DMS53 treated with DMSO at 0.1 percent for 48 hours (cell line): ENCODE results near the gene AHDC1.

Experiments
- DNase-seq: peaks from one replicate; lab custom pipeline; 2025; ENCODE audit not compliant: unreplicated experiment; lab: John Stamatoyannopoulos, UW

Gene AHDC1

DNA sequence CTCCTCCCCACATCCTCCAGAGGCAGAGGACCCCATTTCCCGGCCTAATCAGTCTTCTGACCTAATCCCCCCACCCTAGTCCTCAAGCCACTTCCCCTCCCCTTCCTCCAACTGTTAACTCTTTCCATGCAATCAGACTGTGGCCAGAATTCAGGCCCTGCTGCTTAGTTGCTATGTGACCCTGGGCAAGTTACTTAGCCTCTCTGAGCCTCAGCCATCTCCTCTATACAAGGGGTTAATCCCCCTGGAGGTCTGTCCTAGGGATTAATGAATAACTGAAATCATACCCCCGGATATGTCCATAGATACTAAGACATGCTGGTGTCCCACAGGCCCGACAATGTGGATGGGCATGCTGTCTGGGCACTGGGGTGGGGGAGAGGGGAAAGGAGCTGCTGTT, 18.3 kb downstream of the AHDC1 start:
- no peak for DNase-seq

DNA sequence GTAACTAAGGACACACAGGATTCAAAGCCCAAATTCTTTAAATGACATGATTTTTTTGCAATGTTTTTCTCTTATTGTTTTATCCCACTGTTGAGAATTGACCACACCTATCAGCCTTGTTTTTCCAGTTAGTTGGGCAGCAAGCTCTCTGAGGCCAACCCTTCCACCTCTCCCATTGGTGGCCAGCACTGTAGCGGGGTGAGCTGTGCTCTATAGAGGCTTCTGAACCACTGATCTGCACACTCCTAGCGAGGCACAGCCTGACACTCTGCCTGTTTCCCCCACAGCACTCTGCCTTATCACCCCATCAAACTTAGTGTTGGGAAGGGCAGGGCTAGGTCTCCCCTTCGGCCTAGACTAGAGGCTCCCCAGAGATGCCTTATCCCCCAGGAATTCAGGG, 19.5 kb downstream of the AHDC1 start:
- no peak for DNase-seq

DNA sequence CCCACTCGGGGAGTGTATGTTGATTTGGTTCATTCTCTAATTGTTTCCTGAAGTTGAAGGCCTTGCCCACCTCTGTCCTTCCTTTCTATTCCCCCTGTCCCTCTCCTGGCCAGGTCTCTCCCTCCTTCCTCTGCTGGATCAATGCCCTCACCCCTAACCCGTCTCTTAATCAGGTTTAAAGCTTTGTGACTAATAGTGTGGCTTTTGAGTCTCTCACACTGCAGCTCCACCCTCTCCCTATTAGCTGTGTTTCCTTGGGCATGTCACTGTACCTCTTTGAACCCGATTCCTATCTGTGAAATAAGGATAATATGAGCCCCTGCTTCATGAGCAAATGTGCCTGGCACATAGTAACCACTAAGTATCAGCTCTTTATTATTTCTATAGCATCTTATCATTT, 20.5 kb downstream of the AHDC1 start:
- no peak for DNase-seq

DNA sequence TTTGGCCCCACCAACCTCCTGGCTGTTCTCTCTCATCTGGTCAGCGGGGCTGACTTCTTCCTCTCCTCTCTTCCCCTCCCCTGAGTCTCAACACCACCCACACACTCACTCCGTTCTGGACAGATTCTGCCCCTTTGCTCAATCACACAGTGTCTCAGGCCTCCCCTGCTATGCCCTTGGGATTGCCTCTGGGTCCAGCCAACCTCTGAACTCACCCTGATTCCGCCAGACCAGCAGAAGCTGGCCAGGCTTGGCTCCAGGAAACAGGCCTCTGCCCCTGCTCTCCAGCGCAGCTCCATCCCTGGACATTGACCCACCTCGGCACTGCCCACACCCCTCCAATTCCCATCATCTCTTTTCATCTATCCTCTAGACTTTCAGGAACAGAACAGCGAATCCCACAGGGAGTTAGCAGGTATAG, 22.1 kb downstream of the AHDC1 start:
- no peak for DNase-seq

DNA sequence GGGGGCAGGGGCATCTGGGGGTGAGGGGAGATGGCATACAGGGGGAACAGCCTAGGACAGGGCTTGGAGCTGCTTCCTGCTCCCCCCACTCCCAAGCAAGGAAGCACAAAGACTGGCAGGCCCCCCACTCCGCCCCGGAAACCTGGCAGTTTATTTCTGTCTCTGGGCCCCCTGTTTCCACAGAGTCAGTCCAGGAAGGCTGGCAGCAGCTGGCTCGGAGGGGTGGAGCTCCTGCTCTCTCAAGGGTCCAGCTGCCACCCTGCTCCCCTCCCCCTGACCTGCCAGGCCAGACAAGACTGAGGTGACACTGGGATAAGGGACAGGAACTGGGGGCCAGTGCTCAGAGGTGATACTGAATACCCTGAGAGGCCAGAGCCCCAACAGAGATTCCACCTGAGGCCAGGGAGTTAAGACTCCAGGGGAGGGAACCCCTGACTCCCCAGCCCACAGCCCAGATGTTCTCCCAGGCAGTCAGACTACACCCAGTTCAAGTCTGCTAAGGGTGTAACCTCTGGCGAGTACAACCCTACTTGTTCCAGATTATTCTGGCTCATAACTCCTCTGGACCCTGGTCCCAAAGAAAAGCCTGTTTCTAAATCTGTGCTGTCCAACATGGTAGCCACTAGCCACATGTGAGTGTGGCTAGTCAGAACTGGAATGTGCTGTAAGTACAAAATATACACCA, 26.3 kb downstream of the AHDC1 start:
- DNase-seq, result no peak

DNA sequence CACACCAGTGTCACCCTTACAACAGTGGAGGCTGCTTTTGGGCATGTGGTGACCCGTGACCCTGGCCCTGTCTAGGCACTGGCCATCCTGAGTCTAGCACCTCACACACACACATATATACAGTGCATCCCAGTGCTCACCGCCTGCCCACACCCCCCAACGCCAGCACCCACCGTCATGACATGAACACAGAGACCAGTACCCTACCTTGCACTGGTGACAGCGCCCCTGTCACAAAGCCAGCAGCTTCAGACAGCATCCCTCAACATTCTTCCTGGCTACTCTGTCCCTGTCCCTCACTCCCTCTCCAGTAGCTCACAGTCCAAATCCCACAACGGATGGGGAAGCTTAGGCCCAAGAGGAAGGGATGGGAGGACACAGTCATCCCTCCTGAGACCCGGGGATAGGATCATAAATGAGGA, 27.1 kb downstream of the AHDC1 start:
- DNase-seq, result no peak

DNA sequence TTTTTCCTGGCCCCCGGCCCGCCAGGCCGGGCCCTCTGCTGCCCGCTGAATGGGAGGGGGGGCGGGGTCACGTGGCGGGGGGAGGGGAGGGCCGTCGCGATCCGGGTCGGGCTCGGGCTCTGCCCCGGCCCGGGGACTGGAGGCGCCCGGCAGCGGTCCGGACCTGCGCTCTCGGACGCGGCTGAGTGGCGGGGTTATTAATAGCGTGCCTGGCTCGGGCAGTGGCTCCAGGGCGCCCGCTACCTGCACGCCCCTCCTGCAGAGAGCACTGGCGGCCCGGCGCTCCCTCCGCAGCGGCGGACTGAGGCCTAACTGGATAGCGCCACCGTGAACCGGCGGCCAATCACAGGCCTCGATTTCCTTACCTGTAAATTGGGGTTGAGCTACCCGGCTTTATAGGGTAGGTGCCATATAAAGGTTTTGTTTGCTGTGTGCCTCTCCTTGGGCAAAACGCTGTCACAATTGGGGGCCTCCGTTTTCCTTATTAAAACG, 28.1 kb downstream of the AHDC1 start:
- peak; percentile 55 for DNase-seq

DNA sequence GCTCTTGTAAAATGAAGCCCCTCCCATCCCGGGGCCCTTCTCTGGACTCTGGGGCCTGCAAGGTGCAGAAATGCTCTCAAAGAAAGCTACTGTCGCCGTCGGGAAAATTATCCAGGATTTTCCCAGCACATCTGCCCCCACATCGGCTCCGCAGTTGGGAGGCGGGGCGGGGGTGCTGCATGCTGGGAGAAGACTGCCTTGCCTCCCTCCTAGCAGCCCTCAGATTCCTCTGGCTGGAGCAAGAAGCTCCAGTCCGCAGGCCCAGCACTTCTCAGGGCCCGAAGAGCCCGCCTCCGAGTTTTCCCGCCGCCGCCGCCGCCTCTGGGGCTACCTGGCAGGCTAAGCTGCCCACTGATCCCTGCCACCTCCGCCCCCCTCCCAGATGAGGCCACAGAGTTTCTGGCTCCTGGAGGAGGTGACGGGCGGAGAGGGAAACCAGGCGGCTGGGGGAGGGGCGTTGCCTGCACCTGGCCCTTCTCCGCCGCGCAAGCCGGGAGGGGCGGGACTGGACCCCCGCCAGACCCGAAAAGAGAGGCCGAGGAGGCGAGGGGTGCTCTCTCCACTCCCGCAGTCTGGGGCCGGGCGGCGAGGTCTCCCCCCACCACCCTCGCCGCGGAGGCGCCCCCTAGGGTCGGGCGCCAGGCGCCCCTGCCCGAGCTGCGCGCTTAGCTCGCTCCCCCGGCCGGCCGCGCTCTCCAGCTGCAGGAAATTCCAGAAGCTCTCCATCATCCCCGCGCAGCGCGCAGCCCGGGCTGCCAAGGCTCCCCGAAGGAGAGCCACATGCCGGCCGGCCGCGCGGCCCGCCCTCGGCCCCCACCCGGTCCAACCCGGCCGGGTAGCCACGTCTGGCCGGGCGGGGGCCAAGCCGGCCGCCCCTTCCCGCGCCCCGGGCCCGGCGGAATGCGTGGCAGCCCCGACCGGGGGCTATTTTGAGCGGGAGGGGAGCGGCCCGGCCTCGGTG, 28.8 kb downstream of the AHDC1 start:
- peak; percentile 64 for DNase-seq

DNA sequence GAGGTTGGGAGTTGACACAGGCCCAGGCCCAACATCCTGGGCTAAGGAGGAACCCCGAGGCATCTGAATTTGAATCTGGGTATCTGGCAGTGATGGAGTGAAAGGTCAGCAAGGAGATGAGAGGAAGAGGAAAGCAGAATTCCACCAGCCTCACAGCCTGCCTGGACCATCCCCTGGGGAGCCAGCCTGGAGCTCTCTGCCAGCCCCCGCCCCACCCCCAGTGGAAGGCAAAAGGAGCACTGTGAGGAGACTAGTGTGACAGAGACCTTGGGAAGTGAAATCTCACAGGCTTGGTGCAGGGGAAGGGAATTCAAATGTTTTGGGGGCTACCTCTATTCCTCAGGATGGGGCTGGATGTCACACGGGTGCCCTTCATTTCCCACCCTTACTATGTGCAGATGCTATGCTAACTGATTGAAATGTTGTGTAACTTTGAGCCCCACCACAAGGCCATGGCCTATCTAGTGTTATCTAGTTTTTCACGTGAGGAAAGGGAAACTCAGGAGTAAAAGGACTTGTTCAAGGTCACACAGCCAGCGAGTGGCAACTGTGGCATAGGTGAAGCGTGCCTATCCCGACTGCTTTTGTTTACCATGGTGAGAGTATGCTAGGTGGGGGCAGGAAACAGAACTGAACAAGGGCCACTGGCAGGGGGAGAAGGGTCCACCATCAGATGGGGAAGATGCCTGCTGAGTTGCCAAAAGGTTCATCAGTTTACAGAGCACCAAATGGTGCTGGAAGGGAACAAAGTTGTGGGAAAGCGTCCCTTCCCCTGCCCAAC, 29.8 kb downstream of the AHDC1 start:
- DNase-seq, result no peak

DNA sequence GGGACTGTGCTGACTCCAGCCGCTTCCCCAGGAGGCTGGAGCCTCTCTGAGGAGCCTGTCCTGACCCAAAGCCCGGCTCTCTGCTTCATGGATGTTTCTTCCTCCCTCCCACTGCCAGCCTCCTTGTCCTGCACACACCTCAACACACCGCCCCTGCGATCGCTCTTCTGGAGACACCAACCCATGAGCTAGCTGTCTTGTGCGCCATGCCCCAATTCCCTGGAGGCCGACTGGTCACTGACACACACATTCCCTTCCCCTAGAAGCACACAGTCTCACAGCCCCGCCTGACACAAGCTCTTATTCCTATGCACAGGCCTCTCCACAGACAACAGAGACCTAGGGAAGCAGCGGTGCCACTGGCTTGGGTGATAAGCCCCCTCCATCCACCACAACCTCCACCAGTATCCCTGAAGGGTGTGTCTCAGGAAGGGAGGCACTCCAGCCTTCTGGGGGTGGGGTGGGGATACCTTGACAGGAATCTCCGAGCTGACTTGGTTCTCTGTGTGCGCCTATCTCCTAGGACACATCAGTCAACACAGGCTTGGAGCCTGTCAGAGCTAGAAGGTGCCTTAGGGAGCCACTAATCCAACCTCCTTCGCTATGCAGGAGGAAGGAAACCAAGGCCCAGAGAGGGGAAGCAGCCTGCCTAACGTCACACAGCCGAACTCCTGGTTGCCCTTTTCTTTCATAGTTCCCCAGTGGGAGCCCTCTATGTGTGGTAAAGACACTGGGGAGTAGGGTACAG, 31.1 kb downstream of the AHDC1 start:
- DNase-seq, result no peak

DNA sequence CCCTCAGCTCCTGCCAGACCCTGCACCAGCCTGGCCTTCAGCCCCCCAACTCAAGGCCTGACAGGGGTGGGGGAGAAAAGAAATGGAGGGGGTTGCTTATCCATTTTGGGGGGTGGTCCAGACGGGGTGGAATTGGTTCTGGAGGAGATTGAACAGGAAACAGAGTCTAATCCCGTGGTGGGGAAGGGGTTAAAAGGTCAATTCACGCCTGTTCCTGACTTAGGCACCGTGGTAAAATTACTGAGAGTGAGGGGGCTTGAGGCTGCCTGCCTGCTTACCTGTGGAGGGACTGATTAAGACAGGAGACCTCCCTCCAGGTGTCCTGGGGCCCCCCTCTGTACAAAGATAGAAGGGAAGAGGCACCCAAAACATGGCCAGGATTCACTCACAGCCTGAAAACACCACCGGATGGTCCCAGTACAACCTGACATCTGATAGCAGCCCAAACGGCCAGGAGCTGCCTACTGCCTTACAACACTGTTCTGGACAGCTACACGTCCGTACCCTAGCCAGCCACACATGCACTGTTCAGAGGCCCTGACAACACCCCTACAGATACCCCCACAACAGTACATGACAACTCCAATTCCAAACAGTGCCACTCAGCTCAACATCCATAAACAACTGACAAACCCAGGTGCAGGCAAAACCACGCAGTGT, 31.8 kb downstream of the AHDC1 start:
- no peak for DNase-seq

DNA sequence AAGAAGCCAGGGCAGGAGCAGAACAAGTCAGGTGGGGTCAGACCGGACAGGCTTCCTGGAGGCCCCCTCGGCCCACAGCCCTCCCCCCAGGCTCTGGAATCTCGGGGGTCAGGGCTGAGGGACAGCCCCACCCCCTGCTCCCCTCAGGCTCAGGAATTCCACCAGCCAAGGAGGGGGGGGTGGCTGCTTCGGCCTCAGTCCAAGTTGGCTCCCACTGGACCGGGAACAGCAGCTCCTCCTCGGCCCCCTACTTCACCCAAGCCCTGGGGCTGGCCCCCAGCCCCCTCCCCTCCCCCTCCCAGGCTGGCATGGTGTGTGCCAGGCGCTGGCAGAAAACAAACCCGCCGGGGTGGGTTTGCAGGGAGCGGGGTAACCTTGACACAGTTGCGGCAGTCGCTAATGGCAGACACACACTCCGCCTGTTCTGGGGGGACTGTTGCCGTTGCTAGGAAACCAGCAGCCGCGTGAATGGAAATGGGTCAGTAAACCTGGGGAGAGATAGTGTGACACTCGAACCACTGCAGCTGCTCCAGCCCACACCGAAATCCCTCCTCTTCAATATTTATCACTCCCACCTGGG, 32.4 kb downstream of the AHDC1 start:
- DNase-seq, result no peak

DNA sequence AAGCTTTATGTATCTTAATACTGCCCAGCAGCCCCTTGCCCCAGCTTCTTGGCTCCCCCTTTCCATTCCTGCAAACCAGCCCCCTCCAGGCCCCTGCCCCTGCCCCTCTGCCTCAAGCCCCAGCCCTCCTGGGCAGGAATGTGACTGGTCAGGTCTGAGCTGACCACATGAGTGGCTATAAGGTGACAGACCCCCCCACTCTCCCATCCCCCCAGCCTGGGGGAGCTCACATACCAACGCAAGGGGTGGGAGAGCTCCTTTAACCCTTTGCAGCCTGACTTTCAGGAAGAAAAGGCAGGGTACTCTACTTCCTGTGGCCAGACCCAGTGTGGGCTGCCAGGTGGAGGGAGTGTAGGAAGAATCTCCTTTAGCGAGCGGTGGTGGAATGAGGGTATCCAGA, 33.2 kb downstream of the AHDC1 start:
- no peak for DNase-seq

DNA sequence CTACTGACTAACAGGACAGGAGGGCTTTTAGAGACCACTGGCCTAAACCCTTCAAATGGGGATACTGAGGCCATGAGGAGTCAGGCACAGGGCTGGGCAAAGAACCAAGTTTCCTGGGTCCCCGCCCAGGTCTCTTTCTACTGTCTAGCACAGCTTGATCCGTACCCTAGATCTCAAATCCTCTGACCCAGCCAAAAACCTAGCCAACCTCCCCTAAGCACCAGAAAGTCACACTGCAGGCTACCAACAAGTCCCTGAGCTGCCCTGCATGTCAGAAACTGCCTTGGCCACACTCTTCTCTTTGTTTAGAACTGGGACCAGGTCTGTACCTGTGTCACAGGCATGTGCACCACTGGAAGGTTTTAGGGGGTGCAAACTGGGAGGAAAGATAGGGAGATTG, 33.6 kb downstream of the AHDC1 start:
- no peak for DNase-seq

DNA sequence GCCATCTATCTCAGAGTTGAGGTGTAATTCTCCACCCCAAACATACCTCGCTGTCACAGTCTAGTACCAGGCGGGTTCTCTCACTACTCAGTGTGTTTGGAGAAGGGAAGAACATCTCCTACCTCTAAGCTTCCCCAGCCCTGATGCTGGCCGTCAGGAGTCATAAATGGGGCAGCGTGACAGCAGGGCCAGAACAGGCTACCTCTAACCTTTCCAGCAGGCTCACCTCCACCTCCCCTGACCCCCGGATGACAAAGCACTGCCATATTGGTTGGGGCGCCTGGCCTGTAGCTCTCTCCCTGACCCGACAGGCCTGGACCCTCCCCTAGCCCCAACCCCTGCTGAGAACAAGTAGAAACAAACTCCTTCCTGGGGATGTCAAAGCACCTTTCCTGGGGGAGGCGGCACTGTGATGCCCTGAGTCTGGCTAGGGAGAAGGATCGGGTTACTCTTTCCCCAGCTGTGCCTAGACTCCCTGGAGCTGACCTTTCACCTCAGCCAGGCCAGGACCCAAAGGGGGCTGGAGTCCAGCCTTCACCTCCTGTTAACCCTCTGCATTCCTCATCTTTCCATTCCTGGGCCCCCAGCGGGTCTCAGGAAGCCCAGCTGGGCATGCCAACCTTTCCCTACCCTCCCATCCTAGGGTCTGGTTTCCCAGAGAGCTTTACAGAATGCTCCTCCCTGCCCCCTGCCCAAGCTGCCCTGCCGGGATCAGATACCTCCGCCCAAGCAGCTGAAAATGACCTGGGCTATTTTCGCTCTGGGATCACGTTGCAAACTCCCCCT, 34.2 kb downstream of the AHDC1 start:
- no peak for DNase-seq

DNA sequence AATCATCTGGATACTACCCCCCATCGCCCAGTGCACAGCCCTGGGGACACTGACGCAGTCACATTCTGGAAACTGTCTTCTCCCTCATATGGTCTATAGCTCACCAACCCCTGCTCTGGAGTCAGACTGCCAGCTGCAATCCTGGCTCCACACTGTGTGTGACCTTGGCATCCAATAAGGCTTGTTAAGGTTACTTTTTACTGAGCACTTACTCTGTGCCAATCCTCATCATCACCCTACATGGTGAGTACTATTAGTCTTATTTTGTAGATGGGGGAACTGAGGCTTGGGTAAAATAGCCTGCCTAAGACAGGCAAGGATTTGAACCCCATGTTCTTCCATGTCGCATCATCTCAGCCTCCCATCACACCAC, 34.9 kb downstream of the AHDC1 start:
- no peak for DNase-seq

DNA sequence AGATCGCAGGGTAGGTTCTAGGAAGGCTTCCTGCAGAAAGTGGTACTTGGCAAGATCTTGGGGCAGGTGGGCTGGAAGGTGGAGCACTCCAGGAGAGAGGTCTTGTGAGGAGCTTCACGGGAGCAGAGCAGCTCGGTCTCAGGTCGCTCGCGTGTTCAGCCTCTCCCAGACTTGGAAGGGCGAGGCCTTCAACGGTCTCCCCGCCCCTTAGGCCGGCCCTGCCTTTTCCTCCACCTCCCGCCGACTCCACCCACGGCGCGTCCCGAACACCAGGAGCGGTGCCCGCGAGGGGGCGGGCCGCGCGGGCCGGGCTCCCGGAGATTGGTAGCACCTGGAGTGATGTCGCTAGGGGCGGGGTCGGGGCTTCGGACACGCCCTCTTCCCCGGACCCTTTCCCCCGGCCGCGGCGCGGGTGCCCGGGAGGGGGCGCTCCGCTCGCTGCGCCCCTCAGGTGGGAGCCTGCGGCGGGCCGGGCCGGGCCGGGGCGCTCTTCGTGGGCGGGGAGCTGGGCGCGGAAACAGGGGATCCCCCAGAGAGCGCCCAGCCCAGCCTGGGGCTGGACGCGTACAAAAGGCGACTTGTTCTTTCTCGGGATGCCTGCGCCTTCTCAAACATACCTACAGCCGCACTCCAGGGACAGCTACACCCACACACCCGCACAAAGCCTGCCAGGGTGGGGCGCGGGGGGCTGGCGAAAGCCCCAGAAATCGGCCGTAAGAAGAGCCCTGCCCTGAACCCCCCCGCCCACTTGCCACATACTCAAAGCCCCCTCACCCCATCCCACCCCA, 35.5 kb downstream of the AHDC1 start:
- DNase-seq, result peak; percentile 94

DNA sequence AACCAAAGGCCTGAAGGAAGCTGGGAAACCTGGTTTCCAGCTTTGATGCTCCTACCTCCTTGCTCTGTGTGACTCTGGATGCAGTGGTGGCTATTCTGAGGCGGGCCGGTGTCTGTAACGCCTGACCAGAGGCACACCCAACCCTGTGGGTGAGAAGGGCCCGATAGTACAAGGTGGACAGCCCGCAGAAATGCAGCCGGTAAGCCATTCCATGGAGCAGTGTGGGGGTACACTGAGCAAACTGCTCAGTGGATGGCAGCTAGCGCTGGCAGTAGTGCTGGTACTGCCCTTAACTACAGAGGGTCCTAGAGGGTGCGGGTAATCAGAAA, 36.0 kb downstream of the AHDC1 start:
- DNase-seq, result no peak
